GM12878 (cell line): ENCODE results near the gene TESK1. TPM values are rescaled to one million over a fixed set of nuclear protein-coding genes. Genes with fewer than 3 reads are reported as not detected.

Source experiments
- ASH2L ChIP-seq: fragments of 300-600, 200-600 bp; sonication (generic); IDR thresholded peaks from 2 replicates; pipeline ENCODE4 v1.6.1; 2017; ENCODE audit warnings: low read depth, mild to moderate bottlenecking, borderline replicate concordance
- EP300 ChIP-seq, 2 experiments: fragments of 150-350 bp in 1 of 2; IDR thresholded peaks; 2 replicates each; pipeline ENCODE4 v1.6.1; 2011 to 2012; ENCODE audit warnings: low read depth in 2 of 2, low read length in 2 of 2, borderline replicate concordance in 1 of 2, improper control_type of control experiment in 1 of 2, inconsistent platforms in 1 of 2; ENCODE audit not compliant: control insufficient read depth in 1 of 2
- NFXL1 ChIP-seq: fragments of 450-650 bp; IDR thresholded peaks from 2 replicates; pipeline ENCODE4 v1.6.1; 2017; ENCODE audit warnings: antibody characterized with exemption, mild to moderate bottlenecking, borderline replicate concordance
- NR2C2 ChIP-seq: IDR thresholded peaks from 2 replicates; pipeline ENCODE4 v1.6.1; 2011; ENCODE audit warnings: borderline replicate concordance, low read depth; ENCODE audit not compliant: control insufficient read depth, insufficient read length
- polyA plus RNA-seq, 11 experiments: library from polyadenylated mRNA; depleted of rRNA in 4 of 11; unstranded in 6 of 11; stranded (reverse) in 5 of 11; fragments of >200 nt; fragmentation: Nextera tagmentation in 4 of 11; fragmentation: Illumina TruSeq in 1 of 11; extraction: Ambion mirVana in 4 of 11; extraction: Trizol in 1 of 11; gene quantifications; 1 replicate in 1 of 11; 2 replicates in 10 of 11; pipeline versions ENCODE4 v1.2.1 to v1.2.3, GENCODE V29; 2011 to 2016; ENCODE audit warnings: inconsistent platforms in 2 of 11, missing spikeins in 2 of 11, low read depth in 1 of 11
- total RNA-seq, 4 experiments: library from RNA; depleted of rRNA in 3 of 4; stranded (reverse); fragments of >200 nt in 3 of 4; fragmentation: Illumina TruSeq in 1 of 4; extraction: Trizol in 1 of 4; gene quantifications; 2 replicates each; pipeline versions ENCODE4 v1.2.1 to v1.2.3, GENCODE V29; 2013 to 2021
- TF ChIP-seq, protein P1 (sequence below): IDR thresholded peaks from 2 replicates; pipeline ENCODE4 v1.6.1; 2012; ENCODE audit warnings: mild to moderate bottlenecking, low read depth, low read length
- TF ChIP-seq, protein P2 (sequence below), 3 experiments: IDR thresholded peaks in 2 of 3; conservative IDR thresholded peaks in 1 of 3; 2 replicates each; pipeline ENCODE4 v1.5.1; 2011; ENCODE audit warnings: low read depth in 3 of 3, low read length in 3 of 3, mild to moderate bottlenecking in 3 of 3, control low read depth in 2 of 3, moderate library complexity in 2 of 3, inconsistent platforms in 1 of 3, mixed read lengths in 1 of 3; ENCODE audit not compliant: control insufficient read depth in 2 of 3, insufficient read depth in 1 of 3; ENCODE audit errors: extremely low read depth in 1 of 3
- TF ChIP-seq, protein P3 (sequence below): fragments of 450-650 bp; IDR thresholded peaks from 2 replicates; pipeline ENCODE4 v1.6.1; 2018; ENCODE audit warnings: borderline replicate concordance, mild to moderate bottlenecking; ENCODE audit not compliant: partially characterized antibody

TESK1 gene
- total and polyA plus RNA-seq, 10 of the 15 experiments (the other 5 are each of a cell fraction or from before 2014, with no cell fraction given), result 0.16 to 19.5 (median 7.9) TPM; not detected in 1

DNA sequence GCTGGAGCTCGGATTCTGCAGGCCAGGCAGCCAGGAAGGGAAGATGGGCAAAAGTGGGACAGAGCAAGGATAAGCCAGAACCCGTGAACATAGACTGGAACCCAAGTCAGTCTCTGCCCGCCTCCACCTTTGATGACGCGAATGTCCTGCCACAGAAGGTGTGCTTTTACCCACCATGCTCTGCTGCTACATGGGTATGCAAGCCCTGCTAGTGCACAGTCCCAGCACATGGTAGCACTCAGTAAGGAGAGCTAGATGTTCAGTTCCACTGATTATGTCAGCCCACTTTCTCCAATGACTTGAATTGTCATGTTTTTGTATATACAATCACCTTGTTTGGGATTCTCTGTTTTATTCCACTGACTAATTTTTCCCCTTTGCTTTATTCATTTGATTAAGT is 24.5 kb downstream of the TESK1 start (continued):
- TF ChIP-seq, protein P1, sequence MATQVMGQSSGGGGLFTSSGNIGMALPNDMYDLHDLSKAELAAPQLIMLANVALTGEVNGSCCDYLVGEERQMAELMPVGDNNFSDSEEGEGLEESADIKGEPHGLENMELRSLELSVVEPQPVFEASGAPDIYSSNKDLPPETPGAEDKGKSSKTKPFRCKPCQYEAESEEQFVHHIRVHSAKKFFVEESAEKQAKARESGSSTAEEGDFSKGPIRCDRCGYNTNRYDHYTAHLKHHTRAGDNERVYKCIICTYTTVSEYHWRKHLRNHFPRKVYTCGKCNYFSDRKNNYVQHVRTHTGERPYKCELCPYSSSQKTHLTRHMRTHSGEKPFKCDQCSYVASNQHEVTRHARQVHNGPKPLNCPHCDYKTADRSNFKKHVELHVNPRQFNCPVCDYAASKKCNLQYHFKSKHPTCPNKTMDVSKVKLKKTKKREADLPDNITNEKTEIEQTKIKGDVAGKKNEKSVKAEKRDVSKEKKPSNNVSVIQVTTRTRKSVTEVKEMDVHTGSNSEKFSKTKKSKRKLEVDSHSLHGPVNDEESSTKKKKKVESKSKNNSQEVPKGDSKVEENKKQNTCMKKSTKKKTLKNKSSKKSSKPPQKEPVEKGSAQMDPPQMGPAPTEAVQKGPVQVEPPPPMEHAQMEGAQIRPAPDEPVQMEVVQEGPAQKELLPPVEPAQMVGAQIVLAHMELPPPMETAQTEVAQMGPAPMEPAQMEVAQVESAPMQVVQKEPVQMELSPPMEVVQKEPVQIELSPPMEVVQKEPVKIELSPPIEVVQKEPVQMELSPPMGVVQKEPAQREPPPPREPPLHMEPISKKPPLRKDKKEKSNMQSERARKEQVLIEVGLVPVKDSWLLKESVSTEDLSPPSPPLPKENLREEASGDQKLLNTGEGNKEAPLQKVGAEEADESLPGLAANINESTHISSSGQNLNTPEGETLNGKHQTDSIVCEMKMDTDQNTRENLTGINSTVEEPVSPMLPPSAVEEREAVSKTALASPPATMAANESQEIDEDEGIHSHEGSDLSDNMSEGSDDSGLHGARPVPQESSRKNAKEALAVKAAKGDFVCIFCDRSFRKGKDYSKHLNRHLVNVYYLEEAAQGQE, result no peak
- TF ChIP-seq ASH2L, result no peak
- no peak for TF ChIP-seq NR2C2
- TF ChIP-seq, protein P2, sequence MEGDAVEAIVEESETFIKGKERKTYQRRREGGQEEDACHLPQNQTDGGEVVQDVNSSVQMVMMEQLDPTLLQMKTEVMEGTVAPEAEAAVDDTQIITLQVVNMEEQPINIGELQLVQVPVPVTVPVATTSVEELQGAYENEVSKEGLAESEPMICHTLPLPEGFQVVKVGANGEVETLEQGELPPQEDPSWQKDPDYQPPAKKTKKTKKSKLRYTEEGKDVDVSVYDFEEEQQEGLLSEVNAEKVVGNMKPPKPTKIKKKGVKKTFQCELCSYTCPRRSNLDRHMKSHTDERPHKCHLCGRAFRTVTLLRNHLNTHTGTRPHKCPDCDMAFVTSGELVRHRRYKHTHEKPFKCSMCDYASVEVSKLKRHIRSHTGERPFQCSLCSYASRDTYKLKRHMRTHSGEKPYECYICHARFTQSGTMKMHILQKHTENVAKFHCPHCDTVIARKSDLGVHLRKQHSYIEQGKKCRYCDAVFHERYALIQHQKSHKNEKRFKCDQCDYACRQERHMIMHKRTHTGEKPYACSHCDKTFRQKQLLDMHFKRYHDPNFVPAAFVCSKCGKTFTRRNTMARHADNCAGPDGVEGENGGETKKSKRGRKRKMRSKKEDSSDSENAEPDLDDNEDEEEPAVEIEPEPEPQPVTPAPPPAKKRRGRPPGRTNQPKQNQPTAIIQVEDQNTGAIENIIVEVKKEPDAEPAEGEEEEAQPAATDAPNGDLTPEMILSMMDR (IDR thresholded peaks at IDR 0.05 in 2 of 3, conservative IDR thresholded peaks at IDR 0.05 in 1 of 3; ENCODE audit: control insufficient read depth in 2 of 3, extremely low read depth in 1 of 3, insufficient read depth in 1 of 3, low read depth in 3 of 3, low read length in 3 of 3), result no peak
- no peak for TF ChIP-seq EP300 (IDR thresholded peaks at IDR 0.05; ENCODE audit: borderline replicate concordance in 1 of 2, control insufficient read depth in 1 of 2, low read depth in 2 of 2, low read length in 2 of 2)
- TF ChIP-seq, protein P3, sequence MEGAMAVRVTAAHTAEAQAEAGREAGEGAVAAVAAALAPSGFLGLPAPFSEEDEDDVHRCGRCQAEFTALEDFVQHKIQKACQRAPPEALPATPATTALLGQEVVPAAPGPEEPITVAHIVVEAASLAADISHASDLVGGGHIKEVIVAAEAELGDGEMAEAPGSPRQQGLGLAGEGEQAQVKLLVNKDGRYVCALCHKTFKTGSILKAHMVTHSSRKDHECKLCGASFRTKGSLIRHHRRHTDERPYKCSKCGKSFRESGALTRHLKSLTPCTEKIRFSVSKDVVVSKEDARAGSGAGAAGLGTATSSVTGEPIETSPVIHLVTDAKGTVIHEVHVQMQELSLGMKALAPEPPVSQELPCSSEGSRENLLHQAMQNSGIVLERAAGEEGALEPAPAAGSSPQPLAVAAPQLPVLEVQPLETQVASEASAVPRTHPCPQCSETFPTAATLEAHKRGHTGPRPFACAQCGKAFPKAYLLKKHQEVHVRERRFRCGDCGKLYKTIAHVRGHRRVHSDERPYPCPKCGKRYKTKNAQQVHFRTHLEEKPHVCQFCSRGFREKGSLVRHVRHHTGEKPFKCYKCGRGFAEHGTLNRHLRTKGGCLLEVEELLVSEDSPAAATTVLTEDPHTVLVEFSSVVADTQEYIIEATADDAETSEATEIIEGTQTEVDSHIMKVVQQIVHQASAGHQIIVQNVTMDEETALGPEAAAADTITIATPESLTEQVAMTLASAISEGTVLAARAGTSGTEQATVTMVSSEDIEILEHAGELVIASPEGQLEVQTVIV, result no peak
- no peak for TF ChIP-seq NFXL1
